HG03097 (cell line): ENCODE data around the gene C20orf202.
"Not testable (repeated sequence)": the region's sequence is repeated elsewhere in the genome, so short reads cannot be mapped to it uniquely, and the experiment has no call there.

ENCODE experiments used
- ATAC-seq: cut with Tn5 transposase; IDR thresholded peaks from one replicate; pipeline ENCODE4 v1.9.1; 2021; ENCODE audit not compliant: unreplicated experiment, low FRiP score

Gene C20orf202

GRCh38 chr20:1241456-1241855 lies 38.2 kb downstream of the C20orf202 start:
- ATAC-seq = no peak

DNA sequence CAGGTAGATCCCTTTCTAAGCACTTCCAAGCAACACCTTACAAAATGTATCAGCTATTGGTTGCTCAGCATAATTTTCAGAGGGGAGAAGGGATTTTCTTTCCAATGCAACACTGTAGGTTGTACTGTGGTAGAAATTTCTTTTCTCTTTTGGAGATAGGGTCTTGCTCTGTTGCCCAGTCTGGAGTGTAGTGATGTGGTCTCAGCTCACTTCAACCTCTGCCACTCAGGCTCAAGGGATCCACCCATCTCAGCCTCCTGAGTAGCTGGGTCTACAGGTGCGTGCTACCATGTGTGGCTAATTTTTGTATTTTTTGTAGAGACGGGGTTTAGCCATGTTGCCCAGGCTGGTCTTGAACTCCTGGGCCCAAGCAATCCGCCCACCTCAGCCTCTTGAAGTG lies 38.8 kb downstream of the C20orf202 start:
- no peak for ATAC-seq

- no peak for ATAC-seq
Observed at GRCh38 chr20:1242530-1242929, 39.3 kb downstream of the C20orf202 start.

GRCh38 chr20:1245578-1245977 lies 42.3 kb downstream of the C20orf202 start:
- no peak for ATAC-seq

- ATAC-seq = no peak
Observed at GRCh38 chr20:1247689-1248088, 44.4 kb downstream of the C20orf202 start.

DNA sequence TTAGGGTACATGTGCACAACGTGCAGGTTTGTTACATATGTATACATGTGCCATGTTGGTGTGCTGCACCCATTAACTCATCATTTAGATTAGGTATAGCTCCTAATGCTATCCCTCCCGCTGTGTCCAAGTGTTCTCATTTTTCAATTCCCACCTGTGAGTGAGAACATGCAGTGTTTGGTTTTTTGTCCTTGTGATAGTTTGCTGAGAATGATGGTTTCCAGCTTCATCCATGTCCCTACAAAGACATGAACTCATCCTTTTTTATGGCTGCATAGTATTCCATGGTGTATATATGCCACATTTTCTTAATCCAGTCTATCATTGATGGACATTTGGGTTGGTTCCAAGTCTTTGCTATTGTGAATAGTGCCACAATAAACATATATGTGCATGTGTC lies 47.0 kb downstream of the C20orf202 start:
- ATAC-seq = not testable (repeated sequence)

- no peak for ATAC-seq
Observed at GRCh38 chr20:1252416-1252815, 49.2 kb downstream of the C20orf202 start.

DNA sequence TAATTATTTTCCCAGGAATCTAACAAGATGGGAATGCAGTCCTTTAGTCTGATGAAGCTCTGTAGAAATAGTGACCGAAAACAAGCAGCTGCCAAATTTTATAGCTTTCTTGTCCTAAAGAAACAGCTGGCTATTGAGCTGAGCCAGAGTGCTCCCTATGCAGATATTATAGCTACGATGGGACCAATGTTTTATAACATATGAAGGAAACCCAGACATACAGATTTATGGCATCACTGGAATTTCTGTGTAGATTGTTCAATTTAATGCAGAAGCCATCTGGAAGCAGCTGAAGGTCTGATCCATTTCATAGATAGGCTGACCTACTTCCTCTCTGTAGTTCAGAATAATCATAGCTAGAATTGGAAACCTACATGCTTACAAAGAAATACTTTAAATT lies 51.0 kb downstream of the C20orf202 start:
- ATAC-seq = no peak

- ATAC-seq = no peak
Observed at GRCh38 chr20:1255675-1256074, 52.4 kb downstream of the C20orf202 start.
